Activated gamma-delta T cell treated with Interleukin-2 at 50 U/mL for 16 hours (primary cell): Measurements from ENCODE around the gene BMP7.

ENCODE experiments used
- DNase-seq: peaks from one replicate; pipeline ENCODE4 v3.0.0-alpha.2; 2020

Gene BMP7

GRCh38 chr20:57139342-57140093 is 126.9 kb downstream of the BMP7 start:
- no peak for DNase-seq

DNA sequence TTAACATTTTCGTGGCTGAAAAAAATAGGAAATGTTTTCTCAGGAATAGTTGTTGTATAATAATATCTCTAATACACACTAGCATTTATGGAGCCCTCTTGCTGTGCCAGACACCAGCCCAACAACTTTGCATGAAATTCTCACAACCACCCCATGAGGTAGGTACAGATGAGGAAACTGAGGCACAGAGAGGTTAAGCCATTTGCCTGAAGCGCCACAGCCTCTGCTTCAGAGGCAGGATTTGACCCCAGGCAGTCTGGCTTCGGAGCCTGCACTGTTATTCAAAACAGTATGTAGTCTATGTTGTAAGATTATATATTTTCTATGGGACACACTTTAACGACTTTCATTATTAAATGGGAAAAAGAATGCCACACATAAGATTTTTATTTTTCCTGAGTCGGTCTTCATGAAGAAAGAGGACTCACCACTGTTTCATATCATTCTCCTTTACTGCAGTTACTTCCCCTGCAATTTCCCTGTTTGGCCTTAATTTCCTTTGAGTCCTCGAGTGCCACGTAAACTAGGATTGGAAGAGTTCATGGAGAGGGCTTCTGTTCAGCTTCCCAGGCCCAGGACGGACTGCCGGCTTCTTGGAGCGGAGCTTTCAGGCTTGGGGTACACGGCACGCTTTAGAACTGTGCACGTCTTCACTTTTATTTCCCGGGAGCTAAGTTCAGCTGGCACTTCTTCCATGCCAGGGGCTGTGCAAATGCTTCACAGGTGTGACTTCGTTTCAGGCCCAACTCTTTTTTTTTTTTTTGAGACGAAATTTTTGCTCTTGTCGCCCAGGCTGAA is 128.0 kb downstream of the BMP7 start:
- DNase-seq = no peak

DNA sequence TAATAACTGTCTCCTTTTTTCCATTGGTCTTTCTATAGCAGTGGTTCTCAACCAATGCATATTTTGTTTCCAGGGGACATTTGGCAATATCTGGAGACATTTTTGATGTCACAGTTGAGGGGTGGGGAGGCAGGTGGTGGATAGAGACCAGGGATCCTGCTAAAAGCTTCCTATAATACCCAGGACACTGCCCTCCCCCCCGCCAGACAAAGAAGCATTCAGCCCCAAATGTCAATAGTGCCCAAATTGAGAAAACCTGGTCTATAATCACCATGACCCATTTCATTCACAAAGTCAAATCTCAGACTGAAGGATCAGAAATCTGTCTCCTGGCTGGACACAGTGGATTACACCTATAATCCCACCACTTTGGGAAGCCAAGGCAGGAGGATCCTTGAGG is 128.8 kb downstream of the BMP7 start:
- DNase-seq = no peak

DNA sequence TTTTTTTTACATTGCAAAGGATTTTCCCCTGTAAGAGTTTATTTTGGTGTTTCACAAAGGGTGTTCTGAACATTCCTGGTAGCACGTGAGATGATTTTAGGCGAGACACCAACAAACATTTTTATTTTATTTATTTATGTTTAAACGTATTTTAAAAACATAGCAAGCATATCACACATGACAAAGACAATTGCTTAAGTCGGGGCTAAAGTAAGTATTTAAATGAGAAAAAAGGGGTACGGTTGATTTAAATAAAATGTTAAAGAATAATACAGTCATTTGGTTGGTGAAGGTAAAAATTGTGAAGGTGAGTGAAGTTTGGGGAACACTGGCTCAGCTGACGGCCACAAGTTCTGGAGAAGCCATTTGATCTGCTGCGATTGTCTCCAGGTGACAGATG is 129.7 kb downstream of the BMP7 start:
- no peak for DNase-seq

DNA sequence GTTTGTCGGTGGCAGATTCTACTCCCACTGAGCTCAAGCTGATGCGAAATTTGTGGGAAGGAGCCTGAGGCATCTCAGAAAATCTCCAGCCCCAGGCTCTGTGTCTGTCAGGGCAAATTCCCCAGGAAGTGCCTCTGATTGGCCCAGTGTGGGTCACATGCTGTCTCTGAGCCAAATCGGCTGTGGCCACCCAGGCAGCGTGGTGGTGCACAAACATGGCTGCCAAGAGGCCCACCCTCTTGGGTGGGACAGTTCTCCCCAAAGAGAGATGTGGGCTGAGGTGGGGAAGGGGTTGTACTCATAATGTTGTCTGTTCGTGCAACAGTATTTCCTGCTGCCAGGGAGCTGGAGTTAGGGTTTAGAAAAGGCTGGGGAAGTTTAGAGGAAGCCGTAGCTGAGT is 130.6 kb downstream of the BMP7 start:
- DNase-seq = no peak

- DNase-seq = no peak
These were observed 131.6 kb downstream of the BMP7 start for GRCh38 chr20:57134804-57135203.

GRCh38 chr20:57133926-57134650 is 132.4 kb downstream of the BMP7 start:
- DNase-seq = no peak

GRCh38 chr20:57131601-57132391 is 134.6 kb downstream of the BMP7 start:
- no peak for DNase-seq

DNA sequence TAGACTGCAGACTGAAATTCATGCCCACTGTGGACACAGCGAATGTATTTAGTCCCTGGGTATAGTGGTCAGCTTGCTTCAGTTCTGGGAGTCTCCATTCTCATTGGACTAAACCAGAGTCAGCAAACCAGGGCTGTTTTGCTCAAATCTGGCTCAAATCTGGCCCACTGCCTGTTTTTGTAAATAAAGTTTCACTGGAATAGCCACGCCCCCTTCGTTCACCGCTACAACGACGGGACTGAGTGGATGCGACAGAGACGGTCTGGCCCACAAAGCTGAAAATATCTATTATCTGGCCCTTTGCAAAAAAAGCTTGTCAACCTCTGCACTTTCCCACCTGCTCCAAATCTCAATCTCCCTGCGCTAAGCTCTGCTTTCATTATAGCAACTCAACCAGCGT is 135.4 kb downstream of the BMP7 start:
- DNase-seq = no peak

- no peak for DNase-seq
These were observed 136.2 kb downstream of the BMP7 start for GRCh38 chr20:57130160-57130772.

GRCh38 chr20:57129303-57129702 is 137.1 kb downstream of the BMP7 start:
- DNase-seq = no peak

DNA sequence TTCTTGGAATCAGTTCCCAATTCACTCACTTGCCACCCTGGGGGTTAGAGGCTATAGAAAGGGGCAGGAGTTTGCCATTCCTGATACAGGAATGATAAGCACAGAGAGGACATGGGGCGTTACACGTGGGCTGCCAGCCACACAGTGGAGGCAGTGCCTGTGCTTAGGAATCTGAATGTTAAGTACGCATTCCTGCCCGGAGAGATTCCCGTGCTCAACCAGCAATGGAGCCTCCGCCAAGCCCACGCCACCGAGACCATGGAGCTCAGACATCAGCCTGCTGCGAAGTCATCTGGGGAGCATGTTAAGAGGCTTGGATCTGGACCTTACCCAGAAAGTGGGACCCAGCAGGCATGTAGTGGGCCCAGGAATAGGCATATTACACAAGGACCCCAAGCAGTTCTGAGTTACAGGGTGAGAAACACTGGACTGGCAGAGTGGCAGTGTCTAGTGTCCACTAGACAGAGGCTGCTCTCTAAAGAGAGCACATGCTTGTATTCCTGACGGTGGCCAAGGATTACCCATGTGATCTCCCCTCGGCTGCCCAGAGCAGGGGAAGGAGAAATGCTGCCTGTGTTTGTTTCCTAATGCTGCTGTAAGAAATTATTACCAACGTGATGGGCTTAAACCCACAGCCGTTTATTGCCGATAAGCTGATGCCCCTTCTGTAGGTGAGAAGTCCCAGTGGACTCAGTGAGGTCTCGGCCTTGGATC is 138.2 kb downstream of the BMP7 start:
- DNase-seq = no peak

GRCh38 chr20:57126481-57127092 is 139.9 kb downstream of the BMP7 start:
- no peak for DNase-seq

GRCh38 chr20:57124800-57125517 is 141.5 kb downstream of the BMP7 start:
- no peak for DNase-seq

GRCh38 chr20:57124366-57124765 is 142.1 kb downstream of the BMP7 start:
- no peak for DNase-seq

DNA sequence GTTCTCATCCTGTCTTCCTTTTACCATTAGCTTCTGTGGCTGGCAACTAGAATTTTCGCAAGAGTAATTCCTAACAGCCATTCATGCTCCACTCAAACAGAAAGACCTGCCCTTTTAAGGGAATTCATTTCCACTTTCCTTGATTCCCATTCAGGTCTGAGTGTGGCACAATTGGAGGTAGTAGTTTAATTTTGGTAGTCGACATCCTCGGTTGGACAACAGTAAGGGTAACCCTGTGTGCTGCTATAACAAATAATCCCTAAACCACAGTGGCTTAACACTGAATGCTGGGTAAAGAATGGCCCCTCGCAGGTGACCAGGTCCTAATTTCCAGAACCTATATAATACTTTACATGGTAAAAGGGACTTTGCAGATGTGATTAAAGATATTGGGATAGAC is 142.9 kb downstream of the BMP7 start:
- no peak for DNase-seq

GRCh38 chr20:57122536-57123489 is 143.6 kb downstream of the BMP7 start:
- no peak for DNase-seq

GRCh38 chr20:57118964-57119363 is 147.5 kb downstream of the BMP7 start:
- DNase-seq = no peak
